T-helper 1 cell treated with Interleukin-12 subunit alpha and Interleukin-12 subunit beta and Interleukin-4 antibody, amounts not matched to agents 30 ng/mL and 1 ng/mL, for 36 hours (primary cell): ENCODE data around the gene DPH5. TPM values are rescaled to one million over a fixed set of nuclear protein-coding genes. Genes with fewer than 3 reads are reported as not detected.
"Not testable (repeated sequence)": the region's sequence is repeated elsewhere in the genome, so short reads cannot be mapped to it uniquely, and the experiment has no call there.

Source experiments
- intact Hi-C: fragments of 100-400 bp; cut with micrococcal nuclease; formaldehyde crosslinking; loops from one replicate; pipeline ENCODE4 v1.15.1; 2024
- total RNA-seq: library from RNA; stranded (reverse); gene quantifications from 2 replicates; pipeline ENCODE4 v1.2.3, GENCODE V29; 2022

The DPH5 gene
- total RNA-seq, 1 donor from 2014 or later: 24.0 TPM

GRCh38 chr1:100947816-100948215 lies 77.8 kb downstream of the DPH5 start:
- intact Hi-C loops: not testable (repeated sequence)

- intact Hi-C loops: not testable (repeated sequence)
Measured at GRCh38 chr1:100946064-100946463, 79.5 kb downstream of the DPH5 start.

GRCh38 chr1:100943533-100943932 lies 82.1 kb downstream of the DPH5 start:
- intact Hi-C loops: loop anchor here (5.0 kb wide), 1 partner anchor 169 kb away; no protein-coding TSS in a partner anchor

GRCh38 chr1:100942304-100943046 lies 83.1 kb downstream of the DPH5 start:
- intact Hi-C loops: loop anchor here (5.0 kb wide), 1 partner anchor 170 kb away; no protein-coding TSS in a partner anchor

GRCh38 chr1:100941580-100942216 lies 83.9 kb downstream of the DPH5 start:
- intact Hi-C loops: loop anchor here (1.0 to 5.0 kb wide), 3 partner anchors 8 to 171 kb away; no protein-coding TSS in a partner anchor

- intact Hi-C loops: loop anchor here (1.0 to 5.0 kb wide), 3 partner anchors 8 to 171 kb away; no protein-coding TSS in a partner anchor
Measured at GRCh38 chr1:100941098-100941527, 84.5 kb downstream of the DPH5 start.

Other genes starting within 250 kb of the DPH5 start
- gene EXTL2, start 130.9 kb downstream of the DPH5 start, total RNA-seq: 1.6 and 2.2 TPM in 2 replicates
- 47.7 and 51.5 TPM in 2 replicates for gene SLC30A7, start 129.7 kb downstream of the DPH5 start, total RNA-seq
- gene S1PR1, start 211.2 kb upstream of the DPH5 start, total RNA-seq: 132 TPM in 2 replicates